Measurements from ENCODE around the gene GNG12. TPM values are rescaled to one million over a fixed set of nuclear protein-coding genes. Genes with fewer than 3 reads are reported as not detected.

GNG12 gene
- total and polyA plus RNA-seq, 2 experiments from 2014 or later, result 265 to 309 TPM

- H3K79me2 ChIP-seq (ENCODE audit: insufficient read depth), result no peaks in the 10 kb centered on the region
- H3K4me2 ChIP-seq (ENCODE audit: unreplicated experiment), result no peak overlapping the region
- WGBS, 2 experiments (ENCODE audit: low coverage in 1 of 2, low lambda C conversion rate in 2 of 2, missing lambda C conversion rate in 2 of 2), result 69 to 75% methylated on average over 1 of the region's 1 CpG
- H3F3A ChIP-seq (ENCODE audit: insufficient read depth), result peaks cover 31% of the 10 kb centered on the region
- H2AFZ ChIP-seq, result 0 out of 2 replicates have a peak overlapping the region, but pooled peaks have one; percentile 48
- no peak overlapping the region for H3K9ac ChIP-seq
- H3K4me1 ChIP-seq (ENCODE audit: insufficient read depth), result peaks cover 42% of the 10 kb centered on the region
- H3K9me3 ChIP-seq (ENCODE audit: low read depth), result no peaks in the 10 kb centered on the region
- DNase-seq, result no peak
- no peaks in the 10 kb centered on the region for H3K27me3 ChIP-seq (replicated peaks; ENCODE audit: insufficient read depth)
- no peak overlapping the region for H3K4me3 ChIP-seq
- no peaks in the 10 kb centered on the region for H3K36me3 ChIP-seq (ENCODE audit: low read depth)
- no peak for TF ChIP-seq EZH2 (IDR thresholded peaks at IDR 0.05; ENCODE audit: insufficient read depth, poor library complexity, severe bottlenecking)
- no peak for TF ChIP-seq EZH2phosphoT487 (IDR thresholded peaks at IDR 0.05; ENCODE audit: insufficient read depth, low read depth)
- in situ Hi-C loops (cut with MboI), result loop anchor here (25.0 kb wide), 1 partner anchor 306 kb away; no protein-coding TSS in a partner anchor
- no peak overlapping the region for H3K27ac ChIP-seq
- no peaks in the 10 kb centered on the region for H3K9me2 ChIP-seq (ENCODE audit: insufficient read depth)
- no peaks in the 10 kb centered on the region for H4K20me1 ChIP-seq (ENCODE audit: insufficient read depth)
Measured at GRCh38 chr1:67843331-67843730, 10.1 kb upstream of the GNG12 start.

GRCh38 chr1:67840449-67840848, 7.2 kb upstream of the GNG12 start:
- Histone ChIP-seq H3K4me2 (ENCODE audit: unreplicated experiment) (peak overlapping the region; percentile 57), H3K9me2 (ENCODE audit: insufficient read depth) (no peaks in the 10 kb centered on the region), H3K9ac (no peak overlapping the region), H3K27me3 (replicated peaks; ENCODE audit: insufficient read depth) (no peaks in the 10 kb centered on the region), H3K27ac (peak overlapping the region; percentile 54), H3K4me1 (ENCODE audit: insufficient read depth) (peaks cover 65% of the 10 kb centered on the region), H3K79me2 (ENCODE audit: insufficient read depth) (no peaks in the 10 kb centered on the region), H3K9me3 (ENCODE audit: low read depth) (no peaks in the 10 kb centered on the region), H2AFZ (no peak overlapping the region), H3F3A (ENCODE audit: insufficient read depth) (peaks cover 40% of the 10 kb centered on the region), H4K20me1 (ENCODE audit: insufficient read depth) (no peaks in the 10 kb centered on the region), H3K36me3 (ENCODE audit: low read depth) (no peaks in the 10 kb centered on the region), H3K4me3 (peak overlapping the region; percentile 16; the same call in 1 of the 2 replicates)
- 12% methylated on average over 2 of the region's 2 CpGs for WGBS, 2 experiments (ENCODE audit: low coverage in 1 of 2, low lambda C conversion rate in 2 of 2, missing lambda C conversion rate in 2 of 2)
- TF ChIP-seq EZH2 (IDR thresholded peaks at IDR 0.05; ENCODE audit: insufficient read depth, poor library complexity, severe bottlenecking) (no peak), EZH2phosphoT487 (IDR thresholded peaks at IDR 0.05; ENCODE audit: insufficient read depth, low read depth) (no peak)
- in situ Hi-C loops (cut with MboI), result loop anchor here (25.0 kb wide), 1 partner anchor 303 kb away; no protein-coding TSS in a partner anchor
- DNase-seq, result peak; percentile 94

- no peaks in the 10 kb centered on the region for H3K27me3 ChIP-seq (replicated peaks; ENCODE audit: insufficient read depth)
- 93 to 100% methylated on average over 2 of the region's 2 CpGs for WGBS, 2 experiments (ENCODE audit: low coverage in 1 of 2, low lambda C conversion rate in 2 of 2, missing lambda C conversion rate in 2 of 2)
- no peaks in the 10 kb centered on the region for H3K9me3 ChIP-seq (ENCODE audit: low read depth)
- no peaks in the 10 kb centered on the region for H3K36me3 ChIP-seq (ENCODE audit: low read depth)
- H3K4me3 ChIP-seq, result peak overlapping the region; percentile 16; the same call in 1 of the 2 replicates
- H3K4me1 ChIP-seq (ENCODE audit: insufficient read depth), result peaks cover 65% of the 10 kb centered on the region
- no peaks in the 10 kb centered on the region for H3K9me2 ChIP-seq (ENCODE audit: insufficient read depth)
- H3K4me2 ChIP-seq (ENCODE audit: unreplicated experiment), result peak overlapping the region; percentile 57
- in situ Hi-C loops (cut with MboI), result loop anchor here (25.0 kb wide), 1 partner anchor 303 kb away; no protein-coding TSS in a partner anchor
- H3K9ac ChIP-seq, result no peak overlapping the region
- TF ChIP-seq EZH2 (IDR thresholded peaks at IDR 0.05; ENCODE audit: insufficient read depth, poor library complexity, severe bottlenecking) (no peak), EZH2phosphoT487 (IDR thresholded peaks at IDR 0.05; ENCODE audit: insufficient read depth, low read depth) (no peak)
- H3K79me2 ChIP-seq (ENCODE audit: insufficient read depth), result no peaks in the 10 kb centered on the region
- H3K27ac ChIP-seq, result peak overlapping the region; percentile 54
- no peaks in the 10 kb centered on the region for H4K20me1 ChIP-seq (ENCODE audit: insufficient read depth)
- no peak for DNase-seq
- peaks cover 40% of the 10 kb centered on the region for H3F3A ChIP-seq (ENCODE audit: insufficient read depth)
- H2AFZ ChIP-seq, result no peak overlapping the region
Measured at GRCh38 chr1:67839826-67840225, 6.6 kb upstream of the GNG12 start.

GRCh38 chr1:67838180-67838910, 5.1 kb upstream of the GNG12 start:
- Histone ChIP-seq H3K9me3 (ENCODE audit: low read depth) (no peaks in the 10 kb centered on the region), H3K4me3 (peak overlapping the region; percentile 7; the same call in 1 of the 2 replicates), H3K79me2 (ENCODE audit: insufficient read depth) (0 out of 2 replicates have a peak, but pooled peaks cover 11% of the 10 kb centered on the region), H3K9me2 (ENCODE audit: insufficient read depth) (no peaks in the 10 kb centered on the region), H4K20me1 (ENCODE audit: insufficient read depth) (no peaks in the 10 kb centered on the region), H3K4me1 (ENCODE audit: insufficient read depth) (peaks cover 65% of the 10 kb centered on the region), H3K36me3 (ENCODE audit: low read depth) (no peaks in the 10 kb centered on the region), H3K27ac (peak overlapping the region; percentile 53), H3K4me2 (ENCODE audit: unreplicated experiment) (peak overlapping the region; percentile 40), H2AFZ (peak overlapping the region; percentile 67), H3K27me3 (replicated peaks; ENCODE audit: insufficient read depth) (no peaks in the 10 kb centered on the region), H3F3A (ENCODE audit: insufficient read depth) (peaks cover 40% of the 10 kb centered on the region), H3K9ac (peak overlapping the region; percentile 22; the same call in 1 of the 2 replicates)
- WGBS, 2 experiments (ENCODE audit: low coverage in 1 of 2, low lambda C conversion rate in 2 of 2, missing lambda C conversion rate in 2 of 2), result 32 to 38% methylated on average over 5 of the region's 5 CpGs
- DNase-seq, result peak; percentile 80
- in situ Hi-C loops (cut with MboI), result loop anchor here (25.0 kb wide), 1 partner anchor 301 kb away; no protein-coding TSS in a partner anchor
- no peak for TF ChIP-seq EZH2 (IDR thresholded peaks at IDR 0.05; ENCODE audit: insufficient read depth, poor library complexity, severe bottlenecking)
